BLaER1 treated with 17β-estradiol and CSF1 and Interleukin-3, amounts not matched to agents 10 nM and 100 nM (cell line): ENCODE data around the gene SFN.

Experiments
- H3K27ac ChIP-seq, 11 experiments: shearing (Covaris generic); formaldehyde crosslinking; 2 replicates each; pipeline ENCODE4 v1.8.1; 2022
- H3K27me3 ChIP-seq, 11 experiments: shearing (Covaris generic); formaldehyde crosslinking; 2 replicates each; pipeline ENCODE4 v1.8.1; 2022
- H3K36me3 ChIP-seq, 11 experiments: shearing (Covaris generic); formaldehyde crosslinking; 2 replicates each; pipeline ENCODE4 v1.8.1; 2022
- H3K4me1 ChIP-seq, 10 experiments: shearing (Covaris generic); formaldehyde crosslinking; 2 replicates each; pipeline ENCODE4 v1.8.1; 2022
- H3K4me2 ChIP-seq, 11 experiments: shearing (Covaris generic); formaldehyde crosslinking; 2 replicates each; pipeline ENCODE4 v1.8.1; 2022
- H3K4me3 ChIP-seq, 10 experiments: shearing (Covaris generic); formaldehyde crosslinking; 2 replicates each; pipeline ENCODE4 v1.8.1; 2022
- H3K9ac ChIP-seq, 11 experiments: shearing (Covaris generic); formaldehyde crosslinking; 2 replicates each; pipeline ENCODE4 v1.8.1; 2022
- H3K9me3 ChIP-seq, 11 experiments: shearing (Covaris generic); formaldehyde crosslinking; replicated peaks in 1 of 11; 2 replicates each; pipeline ENCODE4 v1.8.1; 2022
- H4K20me1 ChIP-seq, 11 experiments: shearing (Covaris generic); formaldehyde crosslinking; 2 replicates each; pipeline ENCODE4 v1.8.1; 2022
- Cebpa-rat ChIP-seq, 11 experiments: shearing (Covaris generic); IDR thresholded peaks; 2 replicates each; pipeline ENCODE4 v1.8.1; 2022

The SFN gene

DNA sequence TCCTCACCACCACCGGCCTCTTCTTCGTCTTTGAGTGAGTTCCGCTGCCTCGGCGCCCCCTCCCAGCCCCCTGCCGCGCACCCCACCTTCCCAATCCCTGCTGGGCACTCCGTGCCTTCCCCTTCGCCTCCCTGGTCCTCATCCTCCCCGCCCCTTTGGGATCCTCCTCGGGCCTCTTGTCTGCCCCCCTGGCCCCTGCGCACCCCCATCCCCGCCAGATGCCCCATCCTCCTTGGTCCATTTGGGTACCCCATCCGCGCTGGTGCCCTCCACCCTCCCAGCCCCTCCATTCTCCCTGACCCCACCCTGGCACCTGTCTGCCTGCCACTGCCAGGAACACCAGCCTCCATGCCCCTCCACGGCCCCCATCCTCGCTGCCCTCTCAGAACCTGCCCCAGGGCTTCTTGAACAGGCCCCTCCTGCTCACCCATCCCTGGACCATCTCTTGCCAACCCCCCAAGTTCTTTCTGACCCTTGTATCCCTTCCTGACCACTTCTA, 35.8 kb upstream of the SFN start:
- Histone ChIP-seq H3K9ac (peak overlapping the region; percentile 82 to 93 (median 88)), H3K36me3 (peaks cover 14 to 31% (median 22%) of the 10 kb centered on the region in 11 experiments; a peak in 19 of 22 replicates), H3K27ac (peak overlapping the region; percentile 68 to 84 (median 78)), H3K4me1 (peaks cover 45 to 62% (median 56%) of the 10 kb centered on the region in 10 experiments), H3K9me3 (no peaks in the 10 kb centered on the region), H3K4me2 (peak overlapping the region; percentile 91 to 99 (median 96)), H3K27me3 (no peaks in the 10 kb centered on the region), H3K4me3 (peak overlapping the region; percentile 72 to 88 (median 78)), H4K20me1 (peaks cover 32 to 49% (median 42%) of the 10 kb centered on the region in 11 experiments; a peak in 19 of 22 replicates)
- no peak for TF ChIP-seq Cebpa-rat (IDR thresholded peaks at IDR 0.05)

DNA sequence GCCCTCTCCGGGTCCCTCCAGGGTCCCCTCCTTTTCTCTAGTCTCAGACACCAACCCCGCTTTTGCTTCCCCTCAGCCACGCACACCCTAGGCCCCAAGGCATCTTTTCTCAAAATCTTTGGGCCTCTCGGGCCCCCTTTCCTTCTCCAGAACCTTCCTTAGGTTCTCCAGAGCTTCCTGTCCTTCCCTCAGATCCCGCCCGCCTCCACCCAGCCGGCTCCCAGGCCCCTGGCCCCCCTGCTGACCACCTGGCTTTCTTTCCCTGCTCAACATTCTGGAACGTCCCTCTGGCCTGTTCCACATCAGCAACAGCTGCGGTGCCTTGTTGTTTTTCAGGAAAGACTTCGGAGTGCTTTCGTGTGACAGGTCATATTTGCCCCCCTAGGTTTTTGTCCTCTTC, 35.3 kb upstream of the SFN start:
- Histone ChIP-seq H4K20me1 (peaks cover 32 to 54% (median 46%) of the 10 kb centered on the region in 11 experiments; a peak in 19 of 22 replicates), H3K9ac (peak overlapping the region; percentile 82 to 93 (median 88); a peak in 21 of 22 replicates), H3K4me1 (peaks cover 51 to 68% (median 61%) of the 10 kb centered on the region in 10 experiments), H3K27ac (peak overlapping the region in 8 of 11 experiments; percentile 10 to 84 (median 51); a peak in 14 of 22 replicates), H3K4me2 (peak overlapping the region; percentile 91 to 99 (median 96)), H3K36me3 (peaks cover 19 to 36% (median 27%) of the 10 kb centered on the region in 11 experiments; a peak in 19 of 22 replicates), H3K4me3 (peak overlapping the region; percentile 72 to 88 (median 78)), H3K27me3 (no peaks in the 10 kb centered on the region), H3K9me3 (no peaks in the 10 kb centered on the region)
- no peak for TF ChIP-seq Cebpa-rat (IDR thresholded peaks at IDR 0.05)

GRCh38 chr1:26828411-26828991, 34.4 kb upstream of the SFN start:
- peak overlapping the region in 8 of 11 experiments; percentile 0 to 54 (median 36); a peak in 9 of 22 replicates for H3K27ac ChIP-seq
- H3K4me2 ChIP-seq = peak overlapping the region; percentile 53 to 99 (median 91)
- peaks cover 32 to 62% (median 46%) of the 10 kb centered on the region in 11 experiments; a peak in 19 of 22 replicates for H4K20me1 ChIP-seq
- no peaks in the 10 kb centered on the region for H3K27me3 ChIP-seq
- H3K9me3 ChIP-seq = no peaks in the 10 kb centered on the region
- H3K36me3 ChIP-seq = peaks cover 21 to 44% (median 33%) of the 10 kb centered on the region in 11 experiments; a peak in 19 of 22 replicates
- H3K9ac ChIP-seq = peak overlapping the region in 9 of 11 experiments; percentile 10 to 60 (median 30); a peak in 14 of 22 replicates
- H3K4me1 ChIP-seq = peaks cover 59 to 76% (median 69%) of the 10 kb centered on the region in 10 experiments
- TF ChIP-seq Cebpa-rat (IDR thresholded peaks at IDR 0.05) = no peak
- H3K4me3 ChIP-seq = peak overlapping the region in 6 of 10 experiments; percentile 19 to 47 (median 32); a peak in 12 of 20 replicates

DNA sequence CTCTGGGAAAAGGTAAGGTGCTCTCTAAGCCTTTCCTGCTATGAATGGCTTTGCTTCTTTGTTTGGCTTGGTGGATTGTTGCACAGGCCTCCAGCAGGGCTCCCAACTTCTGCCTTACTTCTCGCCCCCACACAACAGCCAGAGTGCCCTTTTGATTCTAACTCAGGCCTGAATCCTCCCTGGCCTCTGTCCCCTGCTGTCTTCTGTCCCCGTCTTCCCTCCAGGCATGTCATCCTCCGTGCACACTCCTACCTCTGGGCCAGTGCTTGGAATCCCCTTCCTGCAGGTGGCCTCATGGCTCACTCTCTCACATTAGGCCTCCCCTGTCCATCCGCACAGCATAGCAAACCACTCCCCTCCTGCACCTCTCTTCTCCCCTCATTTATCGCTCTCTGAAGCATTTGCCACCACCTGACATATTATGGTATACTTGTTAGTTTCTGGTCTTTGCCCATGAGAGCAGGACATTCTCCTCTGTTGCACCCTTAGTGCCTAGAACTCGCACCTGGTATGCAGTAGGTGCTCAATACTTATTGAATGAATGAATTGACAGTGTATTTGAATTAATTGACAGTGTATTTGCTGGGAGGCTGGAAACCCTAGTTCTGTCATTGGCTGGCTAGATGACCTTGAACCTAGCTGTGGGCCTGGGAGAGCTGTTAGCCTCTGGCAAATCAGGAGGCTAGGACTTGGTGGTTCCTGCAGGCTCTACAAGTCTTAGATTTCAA, 33.6 kb upstream of the SFN start:
- H3K9me3 ChIP-seq = no peaks in the 10 kb centered on the region
- H4K20me1 ChIP-seq = peaks cover 32 to 69% (median 51%) of the 10 kb centered on the region in 11 experiments; a peak in 19 of 22 replicates
- peak overlapping the region; percentile 53 to 99 (median 91) for H3K4me2 ChIP-seq
- H3K9ac ChIP-seq = peak overlapping the region in 8 of 11 experiments; percentile 10 to 60 (median 36); a peak in 13 of 22 replicates
- peaks cover 67 to 84% (median 77%) of the 10 kb centered on the region in 10 experiments for H3K4me1 ChIP-seq
- TF ChIP-seq Cebpa-rat (IDR thresholded peaks at IDR 0.05) = no peak
- peak overlapping the region in 8 of 11 experiments; percentile 0 to 54 (median 36); a peak in 8 of 22 replicates for H3K27ac ChIP-seq
- H3K4me3 ChIP-seq = peak overlapping the region in 5 of 10 experiments; percentile 19 to 47 (median 33); a peak in 5 of 20 replicates
- no peaks in the 10 kb centered on the region for H3K27me3 ChIP-seq
- peaks cover 27 to 50% (median 39%) of the 10 kb centered on the region in 11 experiments; a peak in 21 of 22 replicates for H3K36me3 ChIP-seq

- no peak for TF ChIP-seq Cebpa-rat (IDR thresholded peaks at IDR 0.05)
- peak overlapping the region in 3 of 11 experiments; percentile 27 to 44 (median 43); a peak in 5 of 22 replicates for H3K27ac ChIP-seq
- peak overlapping the region in 8 of 11 experiments; percentile 9 to 87 (median 38); a peak in 10 of 22 replicates for H3K4me2 ChIP-seq
- H3K4me3 ChIP-seq = no peak overlapping the region
- no peaks in the 10 kb centered on the region for H3K27me3 ChIP-seq
- no peaks in the 10 kb centered on the region for H3K9me3 ChIP-seq
- H4K20me1 ChIP-seq = peaks cover 32 to 69% (median 58%) of the 10 kb centered on the region in 11 experiments; a peak in 19 of 22 replicates
- H3K4me1 ChIP-seq = peaks cover 62 to 71% (median 67%) of the 10 kb centered on the region in 10 experiments
- H3K36me3 ChIP-seq = peaks cover 44 to 67% (median 56%) of the 10 kb centered on the region in 11 experiments
- H3K9ac ChIP-seq = peak overlapping the region in 5 of 11 experiments; percentile 2 to 73 (median 12); a peak in 6 of 22 replicates
These were observed 31.9 kb upstream of the SFN start for GRCh38 chr1:26831059-26831458.

DNA sequence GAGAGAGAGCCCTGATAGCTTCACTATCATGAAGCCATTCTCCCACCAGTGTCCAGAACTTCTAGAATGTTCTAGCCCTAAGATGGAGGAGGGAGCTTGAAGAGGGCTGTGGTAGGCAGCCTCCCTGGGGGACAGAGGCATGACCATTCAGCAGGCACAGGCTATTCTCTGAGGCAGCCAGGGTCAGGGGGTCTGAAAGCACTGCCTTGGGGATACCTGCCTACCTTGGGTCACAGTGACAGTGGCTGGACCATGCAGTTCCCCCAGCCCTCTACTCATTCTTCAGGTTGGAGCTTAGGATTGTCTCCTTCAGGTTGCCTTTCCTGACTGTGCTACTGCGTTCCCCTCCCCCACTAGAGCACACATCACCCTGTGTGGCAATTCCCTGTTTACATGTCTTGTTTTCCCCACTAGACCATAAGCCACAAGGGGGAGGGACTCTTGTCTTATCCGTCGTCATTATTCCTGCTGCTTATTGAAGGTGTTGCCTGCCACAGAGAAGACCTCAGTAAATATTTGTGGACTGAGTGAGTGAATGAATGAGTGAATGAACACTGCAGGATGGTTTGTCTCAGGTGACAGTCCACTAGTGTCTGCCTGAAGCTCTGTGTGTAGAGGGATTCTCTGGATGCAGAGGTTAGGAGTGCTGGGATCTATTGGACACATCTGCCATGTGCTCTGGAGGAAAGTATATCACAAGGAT, 31.3 kb upstream of the SFN start:
- peaks cover 50 to 72% (median 59%) of the 10 kb centered on the region in 11 experiments for H3K36me3 ChIP-seq
- H3K4me2 ChIP-seq = peak overlapping the region in 10 of 11 experiments; percentile 9 to 92 (median 30); a peak in 16 of 22 replicates
- peaks cover 32 to 69% (median 58%) of the 10 kb centered on the region in 11 experiments; a peak in 19 of 22 replicates for H4K20me1 ChIP-seq
- TF ChIP-seq Cebpa-rat (IDR thresholded peaks at IDR 0.05) = no peak
- peak overlapping the region in 8 of 11 experiments; percentile 2 to 76 (median 66); a peak in 10 of 22 replicates for H3K9ac ChIP-seq
- H3K9me3 ChIP-seq = no peaks in the 10 kb centered on the region
- no peaks in the 10 kb centered on the region for H3K27me3 ChIP-seq
- no peak overlapping the region for H3K4me3 ChIP-seq
- H3K27ac ChIP-seq = peak overlapping the region in 4 of 11 experiments; percentile 14 to 75 (median 35); a peak in 8 of 22 replicates
- H3K4me1 ChIP-seq = peaks cover 60 to 68% (median 64%) of the 10 kb centered on the region in 10 experiments

DNA sequence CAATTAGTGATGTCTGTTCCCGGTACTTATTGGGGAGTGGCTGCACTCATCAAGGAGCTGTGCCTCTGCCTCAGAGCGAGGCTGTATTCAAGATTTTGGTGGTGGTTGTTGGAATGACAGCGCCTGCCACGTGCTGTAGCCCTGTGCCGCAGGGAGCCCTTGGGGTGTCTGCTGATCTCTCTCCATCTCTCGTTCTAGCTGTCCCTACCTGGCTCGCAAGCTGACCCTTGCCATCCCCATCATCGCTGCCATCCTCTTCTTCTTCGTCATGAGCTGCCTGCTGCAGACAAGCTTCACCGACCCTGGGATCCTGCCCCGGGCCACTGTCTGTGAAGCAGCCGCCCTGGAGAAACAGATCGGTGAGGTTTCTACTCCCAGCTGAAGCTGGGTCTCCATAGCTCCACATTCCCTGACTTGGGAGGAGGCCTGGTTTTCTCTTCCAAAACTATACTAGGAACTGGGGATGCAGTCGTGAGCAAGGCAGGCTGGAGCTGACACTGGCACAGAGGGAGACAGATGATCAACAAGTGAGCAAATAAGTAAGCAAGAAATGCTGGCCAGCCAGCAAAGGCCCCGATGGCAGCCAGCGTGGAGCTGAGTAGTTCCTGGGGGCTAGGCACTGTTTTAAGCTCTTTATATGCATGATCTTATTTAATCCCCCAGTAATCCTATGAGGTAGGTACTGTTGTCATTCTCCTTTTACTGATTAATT, 30.5 kb upstream of the SFN start:
- Histone ChIP-seq H3K36me3 (peaks cover 53 to 72% (median 62%) of the 10 kb centered on the region in 11 experiments), H3K9ac (peak overlapping the region in 10 of 11 experiments; percentile 32 to 76 (median 62); a peak in 11 of 22 replicates), H3K4me1 (peaks cover 58 to 66% (median 63%) of the 10 kb centered on the region in 10 experiments), H3K27me3 (no peaks in the 10 kb centered on the region), H3K4me3 (no peak overlapping the region), H3K27ac (peak overlapping the region in 5 of 11 experiments; percentile 14 to 82 (median 72); a peak in 5 of 22 replicates), H4K20me1 (peaks cover 31 to 66% (median 57%) of the 10 kb centered on the region in 11 experiments; a peak in 19 of 22 replicates), H3K9me3 (no peaks in the 10 kb centered on the region), H3K4me2 (peak overlapping the region; percentile 60 to 92 (median 78); a peak in 17 of 22 replicates)
- TF ChIP-seq Cebpa-rat (IDR thresholded peaks at IDR 0.05) = no peak
